ENCODE results near the gene GIPR.
A peak's percentile ranks its signal among the peaks of the same experiment; 100 is the strongest.
"Not testable (repeated sequence)": the region's sequence is repeated elsewhere in the genome, so short reads cannot be mapped to it uniquely, and the experiment has no call there.

GIPR gene

DNA sequence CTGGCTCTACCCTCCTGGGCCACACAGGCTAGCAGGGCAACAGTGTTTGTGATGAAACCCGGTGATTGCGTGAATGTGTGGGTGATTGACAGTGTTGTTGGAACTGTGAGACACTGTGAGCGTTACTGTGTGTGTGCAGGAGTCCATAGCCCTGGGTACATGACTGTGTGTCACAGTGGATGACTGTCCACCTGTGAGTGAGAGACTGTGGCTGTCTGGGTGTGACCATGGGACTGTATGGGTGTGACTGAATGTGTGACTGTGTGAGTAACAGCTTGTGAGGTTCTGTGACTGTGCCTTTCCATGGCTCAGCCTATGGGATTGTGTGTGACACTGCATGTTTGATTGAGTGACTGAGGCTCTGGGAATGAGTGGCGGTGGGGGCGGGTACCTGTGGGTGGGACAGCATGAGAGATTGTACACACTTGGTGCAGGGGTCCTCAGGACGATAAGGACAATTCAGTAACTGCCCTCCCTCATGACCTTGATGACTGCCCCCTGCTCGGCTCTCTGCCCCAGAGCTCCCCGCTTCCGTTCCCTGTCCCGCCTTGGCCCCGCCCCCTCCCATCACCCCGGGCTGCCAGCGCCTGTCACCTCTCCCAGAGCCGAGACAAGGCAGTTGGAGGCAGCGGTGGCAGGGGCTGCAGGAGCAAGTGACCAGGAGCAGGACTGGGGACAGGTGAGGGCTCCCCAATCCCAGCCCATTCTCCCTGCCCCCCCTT is at the start of gene GIPR:
Gene GIPR, plus strand, starts transcription at position 602 of the 722 bp plus-strand sequence. CDS start 1,300 bp downstream, outside the sequence.
- peak; percentile 85 for DNase-seq (ENCODE audit: low spot score)

DNA sequence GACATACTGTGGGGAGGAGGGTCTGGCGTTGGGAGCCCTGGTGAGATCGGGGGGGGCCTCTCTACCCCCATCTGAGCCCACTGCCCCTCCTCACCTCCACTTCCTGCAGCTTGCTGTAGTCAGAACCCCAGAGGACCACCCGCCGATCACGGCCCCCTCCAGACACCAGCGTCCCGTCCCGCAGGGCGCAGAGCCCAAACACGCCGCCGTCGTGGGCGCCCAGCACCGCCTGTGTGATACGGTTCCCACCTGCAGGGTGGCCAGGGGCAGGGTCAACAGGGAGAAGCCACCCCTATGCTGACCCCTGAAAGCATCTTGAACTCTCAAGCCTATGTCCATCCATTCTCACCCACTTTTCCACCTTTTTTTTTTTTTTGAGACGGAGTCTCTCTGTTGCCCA is 46.6 kb upstream of the GIPR start:
- DNase-seq (ENCODE audit: low spot score): no peak

GRCh38 chr19:45621976-45622503 is 46.0 kb upstream of the GIPR start:
- DNase-seq (ENCODE audit: low spot score): no peak

DNA sequence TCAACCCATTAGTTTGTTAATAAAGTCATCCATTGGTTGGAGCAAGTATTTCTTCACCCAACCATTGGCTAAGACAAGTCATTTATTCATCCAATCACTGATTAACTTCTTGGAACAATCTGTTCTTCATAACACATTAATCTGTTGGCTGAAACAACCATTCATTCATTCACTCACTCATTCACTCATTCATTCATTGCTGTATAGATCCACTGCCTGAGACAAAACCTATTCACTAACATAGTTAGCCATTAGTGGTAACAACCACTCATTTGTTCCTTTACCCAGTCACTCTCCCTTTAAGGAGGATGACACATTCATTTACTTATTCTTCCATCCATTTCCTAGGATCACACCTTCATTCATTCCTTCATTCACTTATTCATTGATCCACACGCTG is 44.0 kb upstream of the GIPR start:
- DNase-seq (ENCODE audit: low spot score): no peak

DNA sequence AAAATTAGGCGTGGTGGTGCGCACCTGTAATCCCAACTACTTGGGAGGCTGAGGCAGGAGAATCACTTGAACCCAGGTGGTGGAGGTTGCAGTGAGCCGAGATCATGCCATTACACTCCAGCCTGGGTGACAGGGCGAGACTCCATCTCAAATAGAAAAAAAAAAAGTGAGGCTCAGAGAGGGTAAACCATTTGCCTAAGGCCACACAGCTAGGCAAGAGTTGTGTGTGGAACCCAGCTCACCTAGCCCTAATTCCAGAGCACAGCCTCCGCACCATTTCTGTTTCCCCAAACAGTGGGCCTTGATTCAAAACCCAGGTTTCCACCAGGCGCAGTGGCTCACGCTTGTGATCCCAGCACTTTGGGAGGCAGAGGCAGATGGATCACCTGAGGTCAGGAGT is 39.8 kb upstream of the GIPR start:
- not testable (repeated sequence) for DNase-seq (ENCODE audit: low spot score)

DNA sequence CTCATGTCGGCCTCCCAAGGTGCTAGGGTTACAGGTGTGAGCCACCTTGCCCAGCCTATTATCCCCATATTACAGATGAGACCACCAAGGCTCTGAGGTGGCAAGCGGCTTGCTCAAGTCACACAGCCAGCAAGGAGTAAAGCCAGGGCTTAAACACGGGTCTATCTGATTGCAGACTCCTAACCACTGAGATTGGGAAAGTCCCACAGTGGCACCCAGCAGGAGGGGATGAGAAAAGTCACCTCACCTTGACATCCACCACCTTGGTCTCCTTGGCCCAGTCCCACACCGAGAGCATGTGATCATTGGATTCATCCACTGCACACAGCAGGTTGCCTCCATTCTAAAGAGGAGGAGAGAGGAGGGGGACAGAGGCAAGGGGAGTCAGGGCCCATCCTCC is 38.3 kb upstream of the GIPR start:
- DNase-seq (ENCODE audit: low spot score): no peak

DNA sequence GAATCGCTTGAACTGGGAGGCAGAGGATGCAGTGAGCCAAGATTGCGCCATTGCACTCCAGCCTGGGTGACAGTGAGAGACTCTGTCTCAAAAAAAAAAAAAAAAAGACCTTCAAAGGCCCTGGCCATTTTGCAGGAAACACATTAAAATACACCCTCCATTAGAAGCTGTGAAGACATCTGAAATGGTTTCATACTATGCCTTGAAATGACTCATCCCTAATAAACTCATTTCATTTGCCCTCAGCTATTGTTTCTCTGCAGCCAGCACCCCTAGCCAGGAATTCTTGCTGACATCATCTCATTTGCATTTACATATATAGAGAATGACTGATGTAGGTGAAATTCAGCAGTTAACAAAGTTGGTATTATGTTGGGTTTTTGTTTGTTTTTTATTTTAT is 37.6 kb upstream of the GIPR start:
- DNase-seq (ENCODE audit: low spot score): no peak

DNA sequence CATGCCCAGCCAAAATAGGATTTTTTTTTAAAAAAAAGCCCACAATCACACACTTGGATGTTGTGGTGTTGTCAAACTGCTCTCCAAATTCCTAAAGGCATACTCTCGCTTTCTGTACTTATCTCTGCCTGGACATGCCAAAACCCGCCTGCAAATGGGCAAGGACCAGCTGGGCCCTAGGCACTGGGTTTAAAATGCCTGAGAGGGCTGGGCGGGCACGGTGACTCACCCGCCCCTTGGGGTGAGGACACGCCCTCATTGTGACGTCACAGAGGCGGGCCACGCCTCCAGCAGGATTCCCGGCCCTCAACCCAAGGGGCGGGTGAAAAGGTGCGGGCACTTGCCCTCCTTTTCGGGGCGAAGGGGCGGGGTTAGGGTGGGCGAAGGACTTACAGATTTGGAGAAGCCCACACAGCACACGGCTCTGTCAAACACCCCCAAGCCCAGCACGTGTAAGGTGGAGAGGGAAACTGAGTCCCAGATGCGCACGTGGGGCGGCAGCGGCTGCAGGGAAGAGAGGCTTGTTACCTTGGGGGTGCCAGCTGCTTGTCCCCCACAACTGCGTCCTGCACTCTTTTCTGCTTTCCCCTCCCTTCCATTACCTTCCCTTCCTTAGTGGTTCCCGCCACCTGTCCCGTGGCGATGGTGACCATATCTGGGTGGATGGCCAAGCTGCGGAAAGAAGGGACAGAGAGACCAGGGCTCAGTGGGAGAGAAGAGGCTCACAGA is 35.4 kb upstream of the GIPR start:
- no peak for DNase-seq (ENCODE audit: low spot score)

DNA sequence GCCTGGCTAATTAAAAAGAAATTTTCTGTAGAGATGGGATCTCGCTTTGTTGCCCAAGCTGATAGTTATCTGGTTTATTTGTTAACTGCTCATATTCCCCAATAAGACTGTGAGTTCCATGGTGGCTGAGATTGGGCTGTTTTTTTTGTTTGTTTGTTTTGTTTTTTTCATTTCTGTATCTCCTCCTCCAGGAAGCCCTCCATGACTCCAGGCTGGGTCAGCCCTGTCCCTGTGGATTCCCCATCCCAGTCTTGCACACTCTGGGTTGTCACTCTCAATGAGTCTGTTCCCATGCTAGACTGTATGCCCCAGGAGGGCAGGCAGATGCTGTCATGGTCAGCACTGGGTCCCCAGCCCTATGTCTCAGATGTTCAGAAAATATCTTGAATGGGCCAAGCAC is 31.7 kb upstream of the GIPR start:
- DNase-seq (ENCODE audit: low spot score): no peak

- no peak for DNase-seq (ENCODE audit: low spot score)
Observed at GRCh38 chr19:45636902-45637301, 31.1 kb upstream of the GIPR start.

- DNase-seq (ENCODE audit: low spot score): no peak
Observed at GRCh38 chr19:45637890-45638667, 29.9 kb upstream of the GIPR start.

GRCh38 chr19:45638930-45639729 is 28.9 kb upstream of the GIPR start, which contains the start of gene EML2:
EML2 (minus strand) TSS chr19:45639397; CDS start chr19:45639376, 21 bp downstream.
- peak; percentile 73 for DNase-seq (ENCODE audit: low spot score)

- DNase-seq (ENCODE audit: low spot score): no peak
Observed at GRCh38 chr19:45640849-45641273, 27.2 kb upstream of the GIPR start.

DNA sequence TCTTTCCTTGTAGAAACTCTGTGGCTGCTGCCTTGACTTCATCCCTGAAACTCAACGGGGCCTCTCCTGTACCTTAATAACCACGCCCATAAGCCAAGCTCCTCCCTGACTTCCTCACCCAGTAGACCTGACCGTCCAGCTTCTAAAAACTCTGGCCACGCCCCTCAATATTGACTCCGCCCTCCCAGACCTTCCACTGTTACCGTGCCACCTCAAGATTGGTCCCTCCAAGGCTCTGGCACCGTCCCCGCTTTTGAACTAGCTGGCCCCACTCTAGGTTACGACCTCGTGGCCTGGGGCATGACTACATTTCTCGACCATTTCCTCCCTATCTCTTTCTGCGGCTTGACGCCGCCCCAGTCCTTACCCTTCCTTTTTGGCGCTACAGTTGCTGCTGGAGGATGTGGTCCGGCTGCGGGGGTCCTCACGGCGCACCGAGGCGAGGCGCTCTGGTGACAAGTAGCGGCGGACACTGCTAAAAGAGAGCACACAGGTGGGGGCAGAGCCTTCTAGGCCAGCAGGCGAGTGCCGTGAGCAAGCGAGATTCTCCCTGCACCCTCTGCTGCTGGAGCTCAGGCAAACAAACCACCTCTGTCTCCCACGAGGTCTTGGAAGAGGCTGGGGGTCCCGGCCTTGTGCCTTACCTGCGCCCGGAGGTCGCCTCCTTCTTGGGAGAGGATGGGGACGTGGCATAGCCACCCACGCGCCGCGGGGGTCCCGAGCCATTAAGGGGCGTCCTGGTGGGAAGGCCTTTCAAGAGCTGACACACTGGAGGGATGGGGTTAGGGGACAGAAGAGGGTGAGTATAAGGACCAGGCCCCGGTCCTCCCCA is 26.5 kb upstream of the GIPR start:
- DNase-seq (ENCODE audit: low spot score): peak; percentile 95

- DNase-seq (ENCODE audit: low spot score): peak; percentile 98
Observed at GRCh38 chr19:45643024-45643926, 24.7 kb upstream of the GIPR start.

DNA sequence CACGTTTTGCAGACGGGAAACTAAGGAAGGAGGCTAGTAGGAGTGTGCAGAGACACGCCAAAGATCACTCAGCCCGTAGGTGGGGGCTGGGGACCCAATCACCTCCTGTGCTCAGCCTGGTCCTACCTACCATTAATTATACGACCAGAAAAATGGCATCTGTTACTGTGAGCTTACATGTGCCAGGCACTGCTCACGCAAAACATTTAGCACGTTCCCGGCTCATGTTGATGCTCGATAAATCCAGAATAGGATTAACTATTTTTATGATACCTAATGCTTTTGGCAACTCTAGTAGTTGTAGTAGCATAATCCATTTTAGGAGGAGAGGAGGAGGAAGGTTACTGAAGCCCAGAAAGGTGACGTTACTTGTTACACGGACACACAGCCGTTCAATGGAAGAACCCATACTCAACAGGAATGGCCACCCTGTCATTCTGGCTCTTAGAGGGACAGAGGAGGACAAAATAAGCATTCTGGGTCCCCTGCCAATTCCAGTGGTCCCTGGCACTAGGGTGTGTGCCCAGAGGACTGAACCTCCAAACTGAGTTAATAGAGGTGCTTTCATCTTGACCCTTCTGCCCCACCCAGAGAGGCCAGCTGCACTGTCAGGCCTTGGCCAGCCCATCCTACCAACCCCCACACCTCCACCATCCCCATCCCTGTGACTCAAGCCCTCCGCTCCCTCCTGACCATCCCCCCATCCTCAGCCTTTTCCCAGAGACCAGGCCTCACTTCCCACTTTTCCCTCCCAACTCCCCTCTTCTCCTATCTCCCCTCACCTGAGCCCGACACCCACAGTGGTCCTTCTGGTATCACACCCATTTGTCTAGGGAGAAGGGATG is 23.9 kb upstream of the GIPR start:
- no peak for DNase-seq (ENCODE audit: low spot score)

GRCh38 chr19:45645068-45645630 is 22.9 kb upstream of the GIPR start:
- no peak for DNase-seq (ENCODE audit: low spot score)

DNA sequence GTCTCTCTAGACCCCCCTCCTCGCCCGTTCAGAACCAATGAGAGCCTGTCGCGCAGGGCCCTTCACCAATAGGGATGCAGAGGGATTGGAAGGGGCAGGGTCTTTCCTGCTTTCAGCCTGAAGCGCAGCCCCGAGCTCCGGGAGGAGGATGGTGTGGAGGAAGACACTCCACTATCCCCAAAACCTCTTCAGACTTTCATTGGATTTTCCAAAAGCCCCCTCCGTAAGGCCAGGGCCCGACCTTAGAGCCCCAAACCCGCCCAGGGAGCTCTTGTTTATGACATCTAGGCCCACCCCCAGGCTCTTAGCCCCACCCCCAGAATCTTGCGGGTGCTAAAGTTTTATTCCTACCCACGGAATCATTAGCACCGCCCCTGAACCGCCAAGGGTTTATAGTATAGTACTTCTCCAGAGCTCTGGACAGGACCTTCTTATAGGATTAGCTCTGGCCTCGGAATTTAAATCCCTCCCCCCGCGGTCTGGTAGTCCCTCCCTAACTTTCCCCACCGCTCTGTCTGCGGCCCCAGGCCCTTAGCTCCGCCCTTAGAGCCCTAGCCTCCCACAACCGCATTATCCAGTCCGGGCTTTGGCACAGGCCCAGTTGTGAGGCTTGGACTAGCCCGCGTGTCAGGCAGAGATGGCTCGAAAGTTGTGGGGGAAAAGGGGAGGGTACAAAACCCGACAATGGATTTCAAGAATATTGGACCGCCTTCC is 22.2 kb upstream of the GIPR start:
- DNase-seq (ENCODE audit: low spot score): peak; percentile 69
